GM19452 (cell line): ENCODE results near the gene PAMR1.

Source experiments
- ATAC-seq: cut with Tn5 transposase; IDR thresholded peaks from one replicate; pipeline ENCODE4 v1.9.1; 2021; ENCODE audit not compliant: unreplicated experiment

PAMR1 gene

DNA sequence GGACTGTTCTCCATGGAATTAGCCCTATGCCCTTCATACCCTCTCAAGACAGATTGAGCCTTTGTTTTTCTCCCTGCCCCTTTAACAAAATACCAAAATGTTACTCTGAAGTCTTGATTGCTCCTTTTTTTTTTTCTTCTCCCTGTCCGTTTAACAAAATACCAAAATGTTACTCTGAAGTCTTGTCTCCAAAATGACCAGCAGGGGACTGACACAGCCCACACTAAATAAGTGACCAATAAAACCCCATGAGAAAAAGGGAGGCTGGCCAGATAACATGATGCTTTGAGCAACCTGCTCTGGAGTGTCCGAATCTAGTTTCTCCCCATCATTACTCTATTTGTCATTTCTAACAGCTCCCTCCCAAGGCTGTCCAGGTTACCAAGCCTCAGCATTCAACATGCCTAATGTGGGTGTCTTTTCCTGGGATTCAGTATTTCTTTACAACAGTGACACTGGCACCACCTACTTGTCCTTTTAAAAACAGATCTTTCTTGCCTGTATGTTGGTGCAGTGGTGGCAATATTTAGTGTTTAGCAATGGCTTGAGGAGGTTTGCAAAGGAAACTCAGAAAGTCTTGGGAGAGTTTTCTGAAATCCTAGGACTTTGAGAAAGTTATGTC lies 63.4 kb downstream of the PAMR1 start:
- no peak for ATAC-seq

DNA sequence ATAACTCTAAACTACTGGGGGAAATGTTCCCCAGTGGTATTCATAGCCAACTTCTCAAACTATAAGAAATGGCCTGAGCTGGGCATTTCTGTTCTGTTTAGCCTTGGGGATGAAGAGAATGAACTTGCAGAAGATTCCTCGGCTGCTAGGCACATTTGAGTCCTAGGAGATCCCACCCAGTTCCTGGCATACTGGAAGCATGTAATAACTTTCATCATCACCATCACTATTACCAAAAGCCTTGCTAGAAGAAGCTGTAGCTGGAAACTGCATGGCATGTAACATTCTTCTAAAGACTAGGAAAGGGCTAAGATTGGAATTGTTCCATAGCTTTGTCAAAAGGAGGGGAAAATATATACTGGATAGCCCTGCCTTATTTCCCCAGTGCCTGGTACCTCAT lies 65.9 kb downstream of the PAMR1 start:
- ATAC-seq: no peak

DNA sequence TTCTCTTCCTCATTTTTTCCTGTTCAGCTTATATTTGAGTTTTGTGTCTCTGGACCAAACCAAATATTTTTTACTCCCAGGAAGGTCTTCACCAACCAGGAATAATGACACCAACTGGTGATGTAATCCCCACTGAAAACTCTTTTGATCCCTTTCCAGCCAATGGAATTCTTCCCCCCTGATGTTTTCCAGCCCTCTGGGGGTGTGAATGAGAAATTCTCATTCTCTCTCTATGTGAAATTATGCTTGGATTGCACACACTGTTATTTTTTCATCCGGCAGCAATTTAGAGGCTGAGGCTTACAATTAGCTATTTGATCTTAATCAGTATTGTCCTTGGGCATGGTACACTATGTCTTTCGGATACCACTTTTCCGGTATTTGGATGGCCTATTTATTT lies 66.6 kb downstream of the PAMR1 start:
- ATAC-seq: no peak

DNA sequence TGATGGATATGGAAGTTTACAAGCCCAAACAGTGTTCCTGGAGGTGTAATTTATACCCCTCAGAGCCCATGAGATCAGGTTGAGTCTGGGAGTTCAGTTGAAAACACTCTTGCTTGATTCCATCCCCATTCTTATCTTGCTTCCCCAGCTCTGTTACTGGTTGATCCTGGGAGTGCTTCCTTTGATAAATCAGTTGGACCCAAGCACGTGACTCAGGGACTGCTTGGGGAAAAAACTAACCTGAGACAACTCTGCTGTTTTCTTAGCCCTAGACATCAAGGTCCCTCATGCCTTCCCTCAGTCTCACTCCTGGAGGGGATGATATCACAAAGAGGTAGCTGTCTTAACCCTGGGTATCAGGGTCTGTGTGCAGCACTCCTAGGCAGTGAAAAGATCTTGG lies 71.1 kb downstream of the PAMR1 start:
- no peak for ATAC-seq

DNA sequence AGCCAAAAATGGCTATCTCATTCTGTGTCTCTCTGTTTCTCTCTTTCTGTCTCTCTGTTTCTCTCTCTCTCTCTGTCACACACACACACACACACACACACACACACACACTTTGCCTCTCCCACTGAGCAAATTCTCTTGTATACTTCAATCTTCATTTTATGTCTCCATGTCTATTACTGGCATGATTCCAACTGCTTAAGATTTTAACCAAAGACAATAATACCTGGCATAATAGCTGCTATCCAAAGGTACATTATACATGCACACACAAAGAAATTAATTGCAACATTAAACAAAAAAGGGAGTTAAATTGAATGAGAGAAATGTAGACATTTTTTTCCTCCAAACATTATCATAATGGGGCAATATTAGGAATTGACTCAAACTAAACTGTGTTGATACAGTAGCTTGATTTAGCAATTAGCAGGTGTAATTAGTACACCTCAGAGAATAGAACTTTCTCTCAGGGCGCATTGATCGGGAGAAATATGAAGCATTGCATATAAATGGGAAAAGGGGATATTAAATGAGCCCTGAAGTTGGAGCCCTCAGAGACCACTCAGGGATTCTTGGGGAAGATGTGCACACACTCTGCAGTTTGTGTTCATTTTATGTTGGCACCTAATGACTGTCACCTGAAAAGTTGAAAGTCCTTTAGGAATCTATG lies 88.7 kb downstream of the PAMR1 start:
- ATAC-seq: no peak

DNA sequence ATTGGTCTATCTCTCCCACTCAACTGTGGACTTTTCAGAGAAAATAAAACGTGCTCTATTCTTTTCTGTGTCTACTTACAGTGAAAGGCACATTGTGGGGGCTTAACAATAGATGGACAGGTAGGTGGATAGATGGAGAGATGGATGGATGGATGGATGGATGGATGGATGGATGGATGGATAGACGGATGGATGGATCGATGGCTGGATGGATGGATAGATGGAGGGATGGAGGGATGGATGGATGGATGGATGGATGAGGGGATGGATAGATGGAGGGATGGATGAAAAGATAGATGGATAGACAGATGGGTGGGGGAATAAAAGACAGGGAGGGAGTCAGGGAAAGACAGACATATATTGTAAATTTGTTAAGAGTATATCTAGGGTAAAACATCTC lies 91.8 kb downstream of the PAMR1 start:
- no peak for ATAC-seq

DNA sequence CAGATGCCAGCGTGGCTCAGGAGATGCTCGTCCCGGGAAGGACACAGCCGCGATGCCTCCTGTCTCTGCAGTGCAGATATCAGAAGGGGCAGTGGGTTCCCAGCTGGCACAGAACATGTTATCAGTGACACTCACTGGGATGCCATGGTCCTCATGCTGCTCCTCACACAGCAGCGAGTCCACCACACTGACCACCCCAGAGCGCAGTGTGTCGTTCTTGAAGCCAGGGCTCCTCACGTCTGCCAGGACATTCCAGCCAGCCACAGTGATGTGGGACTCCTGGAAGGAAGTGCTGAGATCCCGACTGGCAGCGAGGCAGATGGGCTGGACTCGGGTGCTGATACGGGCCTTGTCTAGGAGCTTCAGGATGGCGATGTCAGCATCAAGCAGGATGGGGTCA lies 93.0 kb downstream of the PAMR1 start:
- no peak for ATAC-seq

DNA sequence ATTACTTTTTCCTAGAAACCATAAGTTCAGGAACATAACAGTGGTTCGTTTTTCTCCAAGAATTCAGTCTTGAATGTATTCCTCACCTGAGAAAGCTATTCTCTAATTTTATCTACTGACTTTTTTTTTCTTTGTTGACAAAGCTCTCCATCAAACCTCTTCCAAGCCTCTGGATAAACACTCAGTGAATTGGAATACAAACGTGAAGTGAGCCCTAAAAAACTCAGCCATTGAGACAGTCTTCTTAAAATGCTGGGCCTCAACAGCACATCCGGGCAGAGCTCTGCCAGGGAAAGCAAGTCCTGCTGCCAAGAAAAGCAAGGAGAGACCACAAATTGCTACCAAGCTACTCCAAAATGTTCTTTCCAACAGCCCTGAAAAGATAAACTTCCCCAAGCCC lies 98.3 kb downstream of the PAMR1 start:
- no peak for ATAC-seq

DNA sequence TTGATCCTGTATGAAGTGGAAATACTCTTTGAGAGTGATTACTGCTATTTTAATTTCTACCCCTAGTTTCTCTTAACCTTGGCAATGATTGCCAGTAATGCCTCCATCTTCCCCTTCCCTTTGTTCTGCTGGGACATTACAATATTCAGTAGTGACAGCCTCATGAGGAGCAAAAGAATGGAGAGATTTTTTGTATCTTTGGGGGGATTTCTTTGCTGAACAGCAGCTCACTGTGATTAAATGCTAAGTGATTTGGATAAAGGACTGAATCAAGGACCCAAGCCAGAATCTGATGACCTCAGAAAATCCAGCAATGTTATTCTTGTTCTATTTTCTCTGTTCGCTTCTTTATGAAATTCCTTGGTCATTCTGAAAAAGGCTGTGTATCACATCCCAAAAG lies 99.1 kb downstream of the PAMR1 start:
- ATAC-seq: no peak

DNA sequence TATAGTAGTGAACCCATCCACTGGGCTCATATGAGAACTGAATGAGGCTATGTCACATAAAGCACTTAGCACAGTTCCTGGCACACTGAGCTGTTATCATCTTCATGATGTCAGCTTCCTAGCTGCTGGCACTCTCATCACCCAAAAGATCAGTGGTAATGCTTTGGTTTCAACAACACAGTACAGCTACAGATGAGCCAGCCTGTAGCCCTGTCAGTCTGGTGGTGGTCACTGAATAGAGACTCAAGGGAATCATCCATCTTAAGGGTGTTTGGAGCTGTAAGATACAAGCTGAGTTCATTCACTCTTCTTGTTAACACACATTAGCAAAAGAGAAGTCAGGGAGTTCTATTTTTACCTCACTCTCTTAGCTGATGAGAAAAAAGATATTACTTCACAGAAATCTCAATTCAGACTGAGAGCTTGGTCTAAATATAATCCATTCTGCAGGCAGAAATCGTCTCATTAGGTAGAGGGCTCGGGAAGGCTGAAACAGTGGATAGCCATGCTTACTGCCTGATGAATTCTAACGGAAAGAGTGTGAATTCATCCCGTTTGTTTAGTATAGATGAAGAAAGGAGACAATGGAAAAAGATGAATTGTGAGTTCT lies 99.7 kb downstream of the PAMR1 start:
- ATAC-seq: no peak

DNA sequence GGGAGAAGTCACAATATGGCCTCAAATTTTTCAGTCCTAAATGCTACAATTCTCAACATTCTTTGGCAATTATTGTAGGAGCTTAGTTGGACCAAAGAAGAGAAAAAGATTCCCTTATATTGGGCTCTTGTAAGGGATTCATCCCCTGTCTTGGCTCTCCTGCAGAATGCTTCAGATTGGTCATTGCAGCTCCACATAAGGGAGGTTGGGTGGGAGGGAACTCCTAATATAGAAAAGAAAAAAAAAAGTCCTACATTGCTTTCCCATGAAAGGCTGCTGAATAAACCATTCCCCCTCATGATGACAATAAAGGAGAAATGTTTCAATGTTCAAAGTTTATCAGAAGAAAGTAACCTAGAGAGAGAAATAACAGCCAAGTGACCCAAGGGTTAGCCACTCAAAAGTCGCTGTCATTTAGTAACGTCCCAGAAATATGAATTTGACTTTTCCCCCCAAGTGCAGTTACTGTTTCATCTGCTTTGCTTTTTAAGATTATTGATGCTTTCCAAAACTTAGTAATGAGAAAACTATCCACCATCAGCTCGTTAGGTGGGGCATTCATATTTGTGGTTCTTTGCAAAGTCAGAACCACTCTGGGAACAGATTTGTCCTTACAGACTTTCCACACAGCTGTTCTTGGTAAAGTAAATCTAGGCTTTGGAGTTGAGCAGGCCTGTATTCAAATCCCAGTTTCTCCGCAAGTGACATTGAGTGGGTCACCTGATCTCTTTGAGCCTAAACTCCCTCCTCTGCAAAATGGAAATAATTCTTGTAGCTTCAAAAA lies 101.1 kb downstream of the PAMR1 start:
- no peak for ATAC-seq

DNA sequence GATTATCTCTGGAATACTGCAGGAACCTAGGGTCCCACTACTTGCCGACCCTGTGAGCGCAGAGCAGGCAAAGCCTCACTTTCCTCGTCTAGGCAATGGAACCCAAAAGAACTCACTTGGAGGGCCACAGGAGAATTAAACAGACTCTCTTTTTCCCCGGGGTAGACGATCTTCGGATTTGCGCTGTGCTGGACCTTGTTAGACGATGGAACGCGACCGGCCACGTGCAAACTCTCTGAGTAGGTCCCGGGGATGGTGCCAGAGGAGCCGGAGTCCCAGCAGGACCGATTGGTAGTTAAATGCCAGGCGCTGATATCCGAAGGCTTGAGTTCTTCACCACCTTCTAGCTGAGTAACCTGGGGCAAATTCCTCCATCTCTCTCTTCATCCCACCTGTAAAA lies 105.0 kb downstream of the PAMR1 start:
- no peak for ATAC-seq

DNA sequence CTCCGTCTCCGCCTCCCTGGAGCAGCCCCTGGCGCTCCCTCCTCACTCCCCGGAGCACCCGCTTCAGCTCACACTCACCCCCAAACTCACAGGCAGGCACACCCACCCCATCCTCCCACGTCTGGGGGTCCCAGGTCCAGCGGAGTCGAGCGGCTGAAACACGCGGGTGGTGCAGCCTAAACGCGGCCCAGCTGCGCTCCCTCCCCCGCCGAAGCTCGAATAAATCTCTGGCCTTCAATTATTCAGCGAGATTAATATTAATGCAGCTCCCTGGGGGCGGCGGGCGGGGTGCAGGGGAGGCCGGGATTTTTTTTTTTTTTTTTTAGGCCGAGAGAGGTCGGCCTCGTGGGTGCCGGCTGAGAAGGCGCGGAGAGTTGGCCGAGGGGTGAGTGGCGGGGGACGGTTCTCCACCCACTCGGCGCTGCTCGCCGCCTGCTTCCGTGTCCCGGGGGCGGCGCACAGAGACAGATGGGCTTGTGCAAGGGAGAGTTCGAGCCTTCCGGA lies 105.5 kb downstream of the PAMR1 start:
- ATAC-seq: no peak

DNA sequence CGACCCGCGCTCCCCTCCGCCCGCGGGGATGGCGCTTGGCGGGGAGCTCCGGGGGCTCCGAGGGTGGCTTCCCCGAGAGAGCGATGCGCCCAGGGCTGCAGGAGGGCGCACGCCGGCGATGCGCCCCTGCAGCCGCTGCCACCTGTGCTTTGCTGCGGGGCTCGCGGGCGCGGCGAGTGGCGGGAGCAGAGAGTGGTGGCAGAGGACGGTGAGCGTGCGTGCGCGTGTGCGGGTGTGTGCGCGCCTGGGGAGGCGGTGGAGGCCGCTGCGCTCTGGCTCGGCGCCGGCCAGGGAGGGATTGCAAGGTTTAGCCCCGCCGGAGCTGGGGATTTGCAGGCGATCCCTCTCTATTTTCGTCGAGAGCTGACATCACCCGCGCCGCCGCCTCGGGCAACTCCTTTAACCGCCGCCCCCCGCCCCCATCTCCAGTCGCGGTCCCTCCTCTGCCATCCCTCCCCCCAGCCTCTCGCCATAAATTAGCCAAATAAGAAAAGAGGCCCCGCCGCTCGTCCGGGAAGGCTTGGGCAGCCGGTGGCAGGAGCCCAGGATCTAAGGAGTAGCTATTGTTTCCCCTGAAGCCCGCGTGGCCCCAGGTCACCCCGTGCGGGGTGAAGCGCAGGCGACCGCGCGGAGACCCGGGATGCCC lies 106.1 kb downstream of the PAMR1 start, which contains the start of gene SLC1A2:
TSS of gene SLC1A2 (minus strand) at position 375 of the 646 bp plus-strand sequence. CDS start 592 bp downstream, outside the sequence.
- ATAC-seq: no peak

DNA sequence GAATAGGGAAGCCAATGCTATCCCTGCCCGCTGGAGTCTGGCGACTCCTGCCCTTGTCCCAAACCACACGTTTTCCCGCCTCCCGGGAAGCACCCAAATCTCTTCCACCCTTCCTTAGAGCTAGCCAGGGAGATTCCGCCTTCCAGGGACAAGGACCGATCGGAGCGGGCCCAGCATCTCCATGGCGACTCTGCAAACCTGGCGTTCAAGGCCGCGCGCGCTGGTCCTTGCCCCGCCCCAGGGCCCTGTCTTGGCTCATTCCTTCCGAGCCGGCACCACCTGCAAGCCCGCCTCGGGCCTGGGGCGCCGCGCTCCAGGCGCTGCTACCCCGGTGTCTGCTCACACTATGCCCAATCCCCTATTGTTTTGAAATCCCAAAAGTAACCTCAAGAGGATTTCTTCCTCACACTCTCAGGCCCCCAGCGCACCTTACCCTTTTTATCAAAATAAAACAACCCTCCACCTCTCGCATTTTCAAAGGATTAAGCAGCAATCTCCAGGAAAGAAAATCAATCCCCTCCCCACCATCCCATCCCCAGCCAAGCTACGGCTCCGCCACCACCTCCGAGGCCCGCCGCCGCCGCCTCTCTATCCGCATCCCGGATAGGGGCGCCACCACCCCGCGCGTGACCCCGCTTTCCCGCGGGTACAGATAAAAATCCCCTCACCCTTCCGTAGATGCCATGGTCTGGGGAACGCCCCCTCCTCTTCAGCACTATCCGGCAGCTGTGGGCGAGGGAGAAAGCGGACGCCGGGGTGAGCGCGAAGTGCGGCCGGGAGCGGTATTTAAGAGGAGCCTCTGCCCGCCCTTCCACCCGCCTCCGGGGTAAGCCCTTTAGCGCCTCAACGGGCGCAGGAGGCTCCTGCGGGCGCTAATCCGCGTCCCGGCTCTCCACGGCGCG lies 106.9 kb downstream of the PAMR1 start:
- no peak for ATAC-seq

DNA sequence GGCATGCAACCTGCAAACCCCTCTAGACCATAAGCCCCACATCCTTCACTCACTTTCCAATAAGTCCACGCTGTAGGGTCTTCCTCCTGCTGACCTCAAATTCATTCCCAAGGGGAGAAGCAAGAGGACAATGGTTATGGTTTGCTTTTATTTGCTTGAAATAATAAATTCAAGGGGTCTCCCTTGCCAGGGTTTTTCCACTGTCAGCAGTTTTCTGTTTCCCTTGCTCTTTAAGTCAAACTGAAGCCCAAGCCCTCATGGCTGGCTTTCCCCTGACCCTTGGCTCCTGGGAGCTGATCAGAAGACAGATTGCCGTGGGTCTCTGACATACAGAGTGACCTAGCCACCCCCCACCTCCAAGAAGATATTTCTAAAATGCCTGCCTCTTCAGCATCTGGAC lies 109.9 kb downstream of the PAMR1 start:
- no peak for ATAC-seq

DNA sequence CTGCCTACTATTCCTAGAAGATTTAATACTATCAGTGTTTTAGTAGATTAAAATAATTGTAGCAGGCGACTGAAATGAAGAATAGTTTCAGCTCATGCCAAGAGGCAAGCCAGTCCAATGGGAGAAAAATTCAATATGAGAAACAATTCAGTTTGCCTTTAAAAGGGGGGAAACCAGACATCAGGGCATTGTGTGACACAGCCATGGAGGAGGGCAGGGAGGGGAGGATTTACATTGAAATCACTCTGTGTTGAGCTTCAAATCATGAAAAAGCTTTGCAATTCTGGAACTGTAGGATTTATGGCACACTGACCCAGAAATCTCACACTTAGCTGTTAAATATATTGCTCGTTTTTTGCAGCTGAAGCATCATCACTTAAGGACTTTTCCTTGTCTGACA lies 110.6 kb downstream of the PAMR1 start:
- no peak for ATAC-seq

DNA sequence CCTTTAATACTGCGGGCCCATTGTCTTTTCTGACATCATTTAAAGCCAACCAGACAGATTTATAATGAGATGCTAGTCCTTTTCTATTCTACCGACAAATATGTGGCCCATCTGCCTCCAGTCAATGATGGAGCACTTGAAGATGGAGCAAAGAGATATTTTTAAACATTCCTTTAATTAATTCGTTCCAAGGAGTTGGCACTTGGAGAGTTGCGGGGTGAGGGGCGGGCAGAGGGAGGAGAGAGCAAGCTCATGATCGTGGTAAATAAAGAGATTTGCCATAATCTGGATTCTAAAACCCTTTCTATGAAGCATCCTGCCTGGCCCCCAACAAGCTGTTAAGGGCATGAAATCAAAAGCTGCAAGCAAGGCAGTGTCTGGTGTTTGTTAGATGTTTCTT lies 111.1 kb downstream of the PAMR1 start:
- ATAC-seq: no peak

DNA sequence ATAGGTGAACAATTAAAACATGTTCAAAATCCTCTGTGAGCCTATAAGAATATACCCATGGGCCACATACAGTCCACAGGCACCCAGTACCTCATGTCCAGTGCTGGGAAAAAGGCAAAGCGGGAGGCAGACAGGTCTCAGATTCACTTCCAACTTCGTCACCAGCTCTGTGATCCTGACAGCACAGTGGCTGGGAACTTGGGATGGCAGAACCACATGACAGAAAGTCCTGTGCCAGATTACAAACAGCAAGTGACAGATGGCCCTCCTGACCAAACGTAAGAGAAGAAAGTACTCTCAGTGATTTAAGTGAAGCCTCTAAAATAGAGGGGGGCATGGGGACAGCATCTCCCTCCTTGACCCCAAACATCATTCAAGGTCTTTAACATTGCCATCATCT lies 111.8 kb downstream of the PAMR1 start:
- ATAC-seq: no peak

DNA sequence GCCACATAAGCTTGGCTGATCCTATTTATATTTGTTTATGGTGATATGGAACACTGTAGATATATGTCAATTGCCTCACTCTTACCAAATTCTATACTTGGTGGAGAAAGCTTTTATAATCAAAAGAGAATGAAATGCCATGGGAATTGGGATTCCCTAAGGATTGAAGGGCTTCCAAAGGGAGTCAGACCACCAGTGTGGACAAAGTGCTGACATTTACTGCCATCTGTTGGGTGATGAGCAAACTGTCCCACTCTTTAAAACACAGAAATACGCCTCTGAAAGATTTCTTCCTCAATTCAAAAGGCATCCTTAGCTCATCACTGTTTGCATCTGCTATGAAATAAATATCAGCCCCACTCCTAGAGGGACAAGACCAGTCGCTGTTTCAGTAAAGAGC lies 113.1 kb downstream of the PAMR1 start:
- no peak for ATAC-seq
